ENCODE measurements around the gene NEFH. TPM values are rescaled to one million over a fixed set of nuclear protein-coding genes. Genes with fewer than 3 reads are reported as not detected.

Gene NEFH
- total RNA-seq, 2 donors from 2014 or later: 0.92 to 1.7 TPM

- DNase-seq: peak; percentile 81
- peak overlapping the region; percentile 47 for H3K9ac ChIP-seq (ENCODE audit: extremely low read depth, low read length, poor library complexity, severe bottlenecking)
- Mint-ChIP-seq H3K9me3 (peaks cover 9% of the 10 kb centered on the region), H3K27ac (no peak overlapping the region), H3K27me3 (ENCODE audit: insufficient read depth) (peaks cover 65% of the 10 kb centered on the region), H3K36me3 (ENCODE audit: low read depth) (no peaks in the 10 kb centered on the region), H3K4me3 (peak overlapping the region; percentile 55), H3K4me1 (peaks cover 16% of the 10 kb centered on the region)
- peak; percentile 54 for TF ChIP-seq CTCF (conservative IDR thresholded peaks at IDR 0.05)
- no peaks in the 10 kb centered on the region for H3K9me3 ChIP-seq (ENCODE audit: control insufficient read depth, low read length)
- peaks cover 62% of the 10 kb centered on the region for H3K27me3 ChIP-seq (ENCODE audit: control insufficient read depth, insufficient read depth, low read length, poor library complexity, severe bottlenecking)
- peak overlapping the region; percentile 81 for H3K4me3 ChIP-seq (ENCODE audit: low read length)
- H3K36me3 ChIP-seq (ENCODE audit: control insufficient read depth, insufficient read depth, low read length): no peaks in the 10 kb centered on the region
- 4 to 6% methylated on average over 38 to 107 of the region's 107 CpGs for WGBS, 2 experiments (ENCODE audit: insufficient coverage in 1 of 2, insufficient read length in 1 of 2)
- no peak overlapping the region for H3K27ac ChIP-seq (ENCODE audit: low read depth, low read length)
- no peaks in the 10 kb centered on the region for H3K4me1 ChIP-seq (ENCODE audit: control insufficient read depth, insufficient read depth, low read length)
Observed at GRCh38 chr22:29480512-29481264, 670 bp downstream of the NEFH start.

- peak overlapping the region; percentile 47 for H3K9ac ChIP-seq (ENCODE audit: extremely low read depth, low read length, poor library complexity, severe bottlenecking)
- H3K4me1 ChIP-seq (ENCODE audit: control insufficient read depth, insufficient read depth, low read length): no peaks in the 10 kb centered on the region
- peak; percentile 87 for DNase-seq
- H3K27ac ChIP-seq (ENCODE audit: low read depth, low read length): no peak overlapping the region
- H3K27me3 ChIP-seq (ENCODE audit: control insufficient read depth, insufficient read depth, low read length, poor library complexity, severe bottlenecking): peaks cover 62% of the 10 kb centered on the region
- no peak for TF ChIP-seq CTCF (conservative IDR thresholded peaks at IDR 0.05)
- H3K4me3 ChIP-seq (ENCODE audit: low read length): peak overlapping the region; percentile 81
- Mint-ChIP-seq H3K27ac (no peak overlapping the region), H3K4me3 (peak overlapping the region; percentile 55), H3K27me3 (ENCODE audit: insufficient read depth) (peaks cover 60% of the 10 kb centered on the region), H3K36me3 (ENCODE audit: low read depth) (peaks cover 2% of the 10 kb centered on the region), H3K4me1 (peaks cover 16% of the 10 kb centered on the region), H3K9me3 (peaks cover 9% of the 10 kb centered on the region)
- H3K9me3 ChIP-seq (ENCODE audit: control insufficient read depth, low read length): no peaks in the 10 kb centered on the region
- no peaks in the 10 kb centered on the region for H3K36me3 ChIP-seq (ENCODE audit: control insufficient read depth, insufficient read depth, low read length)
- 4 to 15% methylated on average over 10 to 15 of the region's 15 CpGs for WGBS, 2 experiments (ENCODE audit: insufficient coverage in 1 of 2, insufficient read length in 1 of 2)
Observed at GRCh38 chr22:29481265-29482000, 1.4 kb downstream of the NEFH start.

GRCh38 chr22:29482253-29482652 is 2.2 kb downstream of the NEFH start:
- H3K4me1 Mint-ChIP-seq: peaks cover 16% of the 10 kb centered on the region
- H3K4me3 Mint-ChIP-seq: peak overlapping the region; percentile 55
- peaks cover 9% of the 10 kb centered on the region for H3K9me3 Mint-ChIP-seq
- Histone ChIP-seq H3K27ac (ENCODE audit: low read depth, low read length) (no peak overlapping the region), H3K4me3 (ENCODE audit: low read length) (no peak overlapping the region), H3K4me1 (ENCODE audit: control insufficient read depth, insufficient read depth, low read length) (no peaks in the 10 kb centered on the region), H3K9me3 (ENCODE audit: control insufficient read depth, low read length) (no peaks in the 10 kb centered on the region), H3K27me3 (ENCODE audit: control insufficient read depth, insufficient read depth, low read length, poor library complexity, severe bottlenecking) (peaks cover 54% of the 10 kb centered on the region), H3K36me3 (ENCODE audit: control insufficient read depth, insufficient read depth, low read length) (no peaks in the 10 kb centered on the region), H3K9ac (ENCODE audit: extremely low read depth, low read length, poor library complexity, severe bottlenecking) (no peak overlapping the region)
- H3K36me3 Mint-ChIP-seq (ENCODE audit: low read depth): peaks cover 2% of the 10 kb centered on the region
- WGBS, 2 experiments (ENCODE audit: insufficient coverage in 1 of 2, insufficient read length in 1 of 2): 84 to 86% methylated on average over 9 to 11 of the region's 11 CpGs
- DNase-seq: no peak
- H3K27me3 Mint-ChIP-seq (ENCODE audit: insufficient read depth): peaks cover 54% of the 10 kb centered on the region
- no peak for TF ChIP-seq CTCF (conservative IDR thresholded peaks at IDR 0.05)
- no peak overlapping the region for H3K27ac Mint-ChIP-seq
